ENCODE measurements around the gene C5orf34.

The C5orf34 gene

GRCh38 chr5:43520615-43521014, 5.7 kb upstream of the C5orf34 start:
- TF ChIP-seq EZH2 (IDR thresholded peaks at IDR 0.05; ENCODE audit: borderline replicate concordance, low read length) = no peak
- no peak for TF ChIP-seq CTCF (IDR thresholded peaks at IDR 0.05; ENCODE audit: low read length)

GRCh38 chr5:43515678-43516048, 715 bp upstream of the C5orf34 start:
- Histone ChIP-seq H3F3A (ENCODE audit: insufficient read depth, low read length) (no peaks in the 10 kb centered on the region), H3K4me2 (ENCODE audit: low read length) (peak overlapping the region; percentile 88), H3K79me2 (ENCODE audit: insufficient read depth, low read length) (peaks cover 26% of the 10 kb centered on the region), H2AFZ (ENCODE audit: low read length) (no peak overlapping the region), H4K20me1 (ENCODE audit: insufficient read depth, low read length) (no peaks in the 10 kb centered on the region), H3K36me3 (ENCODE audit: insufficient read depth, low read length) (peaks cover 8% of the 10 kb centered on the region), H3K4me1 (ENCODE audit: insufficient read depth, low read length, severe bottlenecking) (peaks cover 24% of the 10 kb centered on the region), H3K27ac (ENCODE audit: low read depth, low read length, poor library complexity, severe bottlenecking) (peak overlapping the region; percentile 87), H3K9ac (ENCODE audit: low read length) (peak overlapping the region; percentile 88), H3K27me3 (ENCODE audit: insufficient read depth, low read length) (no peaks in the 10 kb centered on the region), H3K9me2 (ENCODE audit: low read depth, low read length) (no peaks in the 10 kb centered on the region), H3K4me3 (ENCODE audit: low read depth, low read length, poor library complexity, severe bottlenecking) (peak overlapping the region; percentile 77), H3K9me3 (ENCODE audit: low read length) (no peaks in the 10 kb centered on the region)
- TF ChIP-seq CTCF (IDR thresholded peaks at IDR 0.05; ENCODE audit: low read length) = no peak
- TF ChIP-seq EZH2 (IDR thresholded peaks at IDR 0.05; ENCODE audit: borderline replicate concordance, low read length) = no peak

More at GRCh38 chr5:43520615-43521014, 5.7 kb upstream of the C5orf34 start:
- H3K4me2 ChIP-seq (ENCODE audit: low read length) = no peak overlapping the region
- H4K20me1 ChIP-seq (ENCODE audit: insufficient read depth, low read length) = no peaks in the 10 kb centered on the region
- peaks cover 6% of the 10 kb centered on the region for H3K4me1 ChIP-seq (ENCODE audit: insufficient read depth, low read length, severe bottlenecking)
- no peaks in the 10 kb centered on the region for H3K79me2 ChIP-seq (ENCODE audit: insufficient read depth, low read length)
- no peaks in the 10 kb centered on the region for H3K9me3 ChIP-seq (ENCODE audit: low read length)
- H3F3A ChIP-seq (ENCODE audit: insufficient read depth, low read length) = no peaks in the 10 kb centered on the region
- H3K36me3 ChIP-seq (ENCODE audit: insufficient read depth, low read length) = peaks cover 9% of the 10 kb centered on the region
- no peaks in the 10 kb centered on the region for H3K27me3 ChIP-seq (ENCODE audit: insufficient read depth, low read length)
- H2AFZ ChIP-seq (ENCODE audit: low read length) = no peak overlapping the region
- no peak overlapping the region for H3K4me3 ChIP-seq (ENCODE audit: low read depth, low read length, poor library complexity, severe bottlenecking)
- H3K9me2 ChIP-seq (ENCODE audit: low read depth, low read length) = no peaks in the 10 kb centered on the region
- H3K9ac ChIP-seq (ENCODE audit: low read length) = no peak overlapping the region
- H3K27ac ChIP-seq (ENCODE audit: low read depth, low read length, poor library complexity, severe bottlenecking) = no peak overlapping the region

GRCh38 chr5:43514471-43514815, 505 bp downstream of the C5orf34 start:
- Histone ChIP-seq H3K36me3 (ENCODE audit: insufficient read depth, low read length) (peaks cover 8% of the 10 kb centered on the region), H3K9me3 (ENCODE audit: low read length) (no peaks in the 10 kb centered on the region), H3K9ac (ENCODE audit: low read length) (peak overlapping the region; percentile 88), H3K4me2 (ENCODE audit: low read length) (peak overlapping the region; percentile 88), H3F3A (ENCODE audit: insufficient read depth, low read length) (no peaks in the 10 kb centered on the region), H4K20me1 (ENCODE audit: insufficient read depth, low read length) (no peaks in the 10 kb centered on the region), H3K9me2 (ENCODE audit: low read depth, low read length) (no peaks in the 10 kb centered on the region), H3K27ac (ENCODE audit: low read depth, low read length, poor library complexity, severe bottlenecking) (peak overlapping the region; percentile 87), H3K4me1 (ENCODE audit: insufficient read depth, low read length, severe bottlenecking) (peaks cover 24% of the 10 kb centered on the region), H3K27me3 (ENCODE audit: insufficient read depth, low read length) (no peaks in the 10 kb centered on the region), H3K4me3 (ENCODE audit: low read depth, low read length, poor library complexity, severe bottlenecking) (peak overlapping the region; percentile 77), H2AFZ (ENCODE audit: low read length) (no peak overlapping the region), H3K79me2 (ENCODE audit: insufficient read depth, low read length) (peaks cover 26% of the 10 kb centered on the region)
- TF ChIP-seq CTCF (IDR thresholded peaks at IDR 0.05; ENCODE audit: low read length) (no peak), EZH2 (IDR thresholded peaks at IDR 0.05; ENCODE audit: borderline replicate concordance, low read length) (no peak)

Data from OCI-LY1 (cell line).